GM19328 (cell line): ENCODE data around the gene ZFP28.

Experiments
- ATAC-seq: cut with Tn5 transposase; IDR thresholded peaks from one replicate; pipeline ENCODE4 v1.9.1; 2021; ENCODE audit warnings: mild to moderate bottlenecking, moderate library complexity; ENCODE audit not compliant: unreplicated experiment

Gene ZFP28

DNA sequence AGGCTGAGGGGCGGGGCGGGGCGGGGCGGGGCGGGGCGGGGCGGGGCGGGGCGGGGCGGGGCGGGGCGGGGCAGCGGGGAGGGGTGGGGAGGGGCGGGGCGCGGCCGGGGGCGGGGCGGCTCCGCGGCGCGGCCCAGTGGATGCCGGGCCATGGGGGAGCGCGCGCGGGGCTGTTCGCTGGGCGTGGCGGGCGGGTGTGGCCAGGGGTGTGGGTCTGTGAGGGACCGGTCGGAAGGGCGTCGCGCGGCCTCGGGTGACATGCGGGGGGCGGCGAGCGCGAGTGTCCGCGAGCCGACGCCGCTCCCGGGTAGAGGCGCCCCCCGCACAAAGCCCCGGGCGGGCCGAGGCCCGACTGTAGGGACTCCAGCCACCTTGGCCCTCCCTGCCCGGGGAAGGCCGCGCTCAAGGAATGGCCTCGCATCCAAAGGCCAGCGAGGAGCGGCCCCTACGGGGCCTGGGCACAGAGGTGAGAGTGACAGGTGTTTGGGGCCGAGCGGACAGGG, at the start of gene ZFP28:
Gene ZFP28, plus strand, starts transcription at position 188 of the 503 bp plus-strand sequence. Its CDS starts 71 bp downstream, at position 259.
- ATAC-seq, result no peak

DNA sequence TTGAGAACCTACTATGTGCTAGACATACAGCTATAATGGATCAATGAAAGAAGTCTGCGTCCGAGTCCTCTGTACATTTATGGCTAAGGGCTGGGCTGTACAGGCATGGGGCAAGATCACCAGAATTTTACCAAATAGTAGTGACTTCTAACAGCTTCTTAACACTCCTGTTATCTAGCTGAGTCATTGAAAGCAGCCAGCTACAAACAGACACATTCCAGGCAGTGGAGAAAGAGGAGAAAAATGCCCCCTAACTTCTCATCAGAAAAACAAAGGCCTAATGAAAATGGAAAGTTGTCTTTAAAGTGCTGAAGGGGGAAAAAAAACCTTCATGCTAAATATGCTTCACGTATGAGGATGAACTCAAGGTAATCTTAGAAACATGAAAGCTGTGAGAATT, 47.3 kb upstream of the ZFP28 start:
- no peak for ATAC-seq

DNA sequence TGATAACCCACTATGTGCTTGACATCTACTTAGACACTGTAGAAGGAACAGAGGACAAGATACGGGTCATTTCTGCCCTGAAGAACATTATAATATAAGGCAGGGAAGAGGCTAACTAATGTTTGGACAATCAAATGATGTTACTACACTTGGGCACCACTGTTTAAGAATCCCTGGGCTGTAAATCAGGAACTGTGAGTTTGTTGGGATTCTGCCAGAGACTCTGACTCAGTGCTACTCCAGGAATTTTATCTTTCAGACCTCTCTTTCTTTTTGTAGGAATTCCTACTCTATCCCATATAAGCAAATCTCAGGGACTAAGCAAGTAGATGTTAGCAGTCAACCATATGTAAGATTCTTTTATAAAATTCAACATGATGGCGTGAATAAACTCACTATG, 34.2 kb upstream of the ZFP28 start:
- ATAC-seq, result no peak

- no peak for ATAC-seq
Measured at GRCh38 chr19:56507446-56508289, 31.1 kb upstream of the ZFP28 start, which contains the start of gene ZNF471. Gene ZNF471 (plus strand): TSS chr19:56507855. CDS start chr19:56511572, 3,717 bp downstream.

- no peak for ATAC-seq
Measured at GRCh38 chr19:56508290-56508778, 30.4 kb upstream of the ZFP28 start.

DNA sequence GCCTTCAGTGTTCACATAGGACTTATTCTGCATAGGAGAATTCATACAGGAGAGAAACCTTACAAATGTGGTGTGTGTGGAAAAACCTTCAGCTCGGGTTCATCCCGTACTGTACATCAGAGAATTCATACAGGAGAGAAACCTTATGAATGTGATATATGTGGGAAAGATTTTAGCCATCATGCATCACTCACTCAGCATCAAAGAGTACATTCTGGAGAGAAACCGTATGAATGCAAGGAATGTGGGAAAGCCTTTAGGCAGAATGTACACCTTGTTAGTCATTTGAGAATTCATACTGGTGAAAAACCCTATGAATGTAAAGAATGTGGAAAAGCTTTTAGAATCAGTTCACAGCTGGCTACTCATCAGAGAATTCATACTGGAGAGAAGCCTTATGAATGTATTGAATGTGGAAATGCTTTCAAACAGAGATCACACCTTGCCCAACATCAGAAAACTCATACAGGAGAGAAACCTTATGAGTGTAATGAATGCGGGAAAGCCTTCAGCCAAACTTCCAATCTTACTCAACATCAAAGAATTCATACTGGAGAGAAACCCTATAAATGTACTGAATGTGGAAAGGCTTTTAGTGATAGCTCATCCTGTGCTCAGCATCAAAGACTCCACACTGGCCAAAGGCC, 13.4 kb upstream of the ZFP28 start:
- no peak for ATAC-seq

DNA sequence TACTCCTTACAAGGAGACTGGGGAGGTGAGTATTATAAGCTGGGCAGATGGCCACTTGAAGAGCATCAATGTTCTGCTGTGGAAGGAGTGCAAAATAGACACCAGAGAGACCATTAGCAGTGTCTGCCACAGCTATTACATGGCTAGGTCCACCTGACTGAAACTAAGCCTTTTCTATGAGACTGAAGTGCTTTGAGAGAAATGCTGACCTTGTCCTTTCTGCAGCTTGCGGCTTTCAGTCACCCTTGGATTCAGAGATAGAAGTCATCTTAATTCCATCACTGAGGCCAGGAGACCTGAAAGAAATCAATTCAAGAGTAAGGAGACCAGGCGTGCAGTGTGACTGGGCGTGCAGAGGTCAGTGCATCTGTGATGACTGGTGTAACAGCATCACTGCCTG, 1.3 kb upstream of the ZFP28 start:
- no peak for ATAC-seq

GRCh38 chr19:56538254-56538760, 441 bp upstream of the ZFP28 start:
- no peak for ATAC-seq

DNA sequence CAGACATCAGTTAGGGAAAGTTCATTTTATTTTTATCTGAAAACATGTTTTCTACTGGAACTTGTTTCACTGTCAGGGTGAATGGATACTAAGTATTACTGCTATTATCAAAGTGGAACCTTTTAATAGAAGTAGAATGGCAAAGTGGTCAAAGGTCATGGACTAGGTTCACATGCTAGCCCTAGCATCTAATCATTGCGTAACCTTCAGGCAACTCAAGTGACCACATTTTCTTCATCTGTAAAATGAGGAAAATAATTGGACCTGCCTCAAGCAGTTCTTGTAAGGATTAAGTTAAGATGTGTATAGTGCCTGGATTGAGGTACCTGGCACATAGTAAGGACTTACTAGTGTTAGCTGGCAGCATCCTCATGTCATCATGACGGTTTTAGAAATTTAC, 5.0 kb downstream of the ZFP28 start:
- no peak for ATAC-seq

DNA sequence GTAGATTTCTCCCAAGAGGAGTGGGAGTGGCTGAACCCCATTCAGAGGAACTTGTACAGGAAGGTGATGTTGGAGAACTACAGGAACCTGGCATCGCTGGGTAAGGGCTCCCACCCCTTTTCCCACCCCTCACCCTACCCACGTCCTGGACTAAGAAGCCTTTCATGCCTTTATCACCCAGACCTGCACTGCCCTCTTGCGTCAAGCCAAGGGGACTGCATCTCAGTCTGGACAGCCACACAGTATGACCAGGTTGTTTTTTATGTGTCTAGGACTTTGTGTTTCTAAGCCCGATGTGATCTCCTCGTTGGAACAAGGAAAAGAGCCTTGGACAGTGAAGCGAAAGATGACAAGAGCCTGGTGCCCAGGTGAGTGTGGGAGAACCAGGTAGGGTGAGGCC, 8.8 kb downstream of the ZFP28 start:
- ATAC-seq, result no peak

GRCh38 chr19:56554272-56554869, 15.6 kb downstream of the ZFP28 start:
- no peak for ATAC-seq

- no peak for ATAC-seq
Measured at GRCh38 chr19:56562766-56563165, 24.0 kb downstream of the ZFP28 start.

- peak; percentile 22 for ATAC-seq
Measured at GRCh38 chr19:56566904-56567273, 28.1 kb downstream of the ZFP28 start.

- peak; percentile 98 for ATAC-seq
Measured at GRCh38 chr19:56567274-56568120, 28.7 kb downstream of the ZFP28 start, which contains the start of gene ZNF470. Gene ZNF470 (plus strand): TSS chr19:56567468. CDS start chr19:56570312, 2,844 bp downstream.

GRCh38 chr19:56572589-56572988, 33.8 kb downstream of the ZFP28 start:
- no peak for ATAC-seq

- no peak for ATAC-seq
Measured at GRCh38 chr19:56573914-56574313, 35.2 kb downstream of the ZFP28 start.

GRCh38 chr19:56577719-56578602, 39.2 kb downstream of the ZFP28 start:
- ATAC-seq, result no peak

DNA sequence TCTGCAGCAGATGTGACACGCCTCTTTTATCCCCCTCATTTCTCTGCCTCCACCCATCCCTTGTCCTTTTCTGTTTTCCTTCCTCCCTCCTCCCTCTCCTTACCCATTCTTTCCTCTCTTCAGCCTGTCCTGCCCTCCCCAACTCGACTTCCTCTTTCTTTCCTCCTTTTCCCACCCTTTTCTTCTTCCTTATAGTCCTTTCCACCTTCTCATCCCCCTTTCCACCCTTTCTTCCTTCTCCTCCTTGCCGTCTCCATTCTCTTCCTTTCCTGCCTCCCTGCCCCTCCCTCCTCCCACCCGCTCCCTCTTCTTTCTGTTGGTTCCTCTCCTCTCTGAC, 55.7 kb downstream of the ZFP28 start:
- no peak for ATAC-seq

DNA sequence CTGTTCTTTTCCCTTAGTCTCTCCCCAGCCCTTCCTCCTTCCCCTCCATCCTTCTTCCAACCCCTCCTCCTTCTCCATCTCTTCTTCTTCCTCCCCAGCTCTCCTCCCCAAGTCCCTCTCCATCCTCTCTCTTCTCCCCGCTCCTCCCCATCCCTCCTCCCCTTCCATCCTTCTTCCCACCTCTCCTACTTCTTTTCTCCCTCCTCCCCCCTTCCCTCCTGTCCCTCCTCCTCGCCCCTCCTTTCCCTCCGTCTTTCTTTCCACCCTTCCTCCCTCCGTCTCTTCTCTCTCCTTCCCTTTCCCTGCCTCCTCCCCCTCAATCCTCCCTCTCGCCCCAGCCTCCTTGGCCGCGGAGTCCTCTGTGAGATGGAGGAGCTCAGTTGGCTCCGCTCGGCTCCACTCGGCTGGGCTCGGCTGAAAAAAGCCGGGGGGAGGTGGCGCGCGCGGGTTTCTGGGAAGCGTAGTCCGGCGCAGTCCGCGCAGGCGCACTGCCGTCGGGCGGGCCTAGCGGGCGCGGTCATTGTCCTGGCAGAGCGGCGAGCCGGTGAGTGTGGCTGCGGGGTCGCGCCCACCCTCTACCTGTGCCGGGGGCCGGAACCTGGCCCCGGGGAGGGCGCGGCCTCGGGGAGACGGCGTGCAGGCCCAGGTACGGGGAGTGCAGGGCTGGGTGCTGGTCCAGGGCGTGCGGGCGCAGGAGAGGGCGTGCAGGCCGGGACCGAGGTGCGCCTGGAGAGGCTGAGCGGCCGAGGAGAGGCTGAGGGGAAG, 56.2 kb downstream of the ZFP28 start, which contains the start of gene ZNF71:
Gene ZNF71, plus strand, starts transcription at position 520 of the 765 bp plus-strand sequence. CDS start 6,257 bp downstream, outside the sequence.
- ATAC-seq, result peak; percentile 86
